Central memory CD4-positive, alpha-beta T cell (primary cell): ENCODE results near the gene MAZ.
"Not testable (repeated sequence)": the region's sequence is repeated elsewhere in the genome, so short reads cannot be mapped to it uniquely, and the experiment has no call there.

Experiments used
- DNase-seq: peaks from one replicate; pipeline ENCODE4 v3.0.0; 2022

MAZ gene

DNA sequence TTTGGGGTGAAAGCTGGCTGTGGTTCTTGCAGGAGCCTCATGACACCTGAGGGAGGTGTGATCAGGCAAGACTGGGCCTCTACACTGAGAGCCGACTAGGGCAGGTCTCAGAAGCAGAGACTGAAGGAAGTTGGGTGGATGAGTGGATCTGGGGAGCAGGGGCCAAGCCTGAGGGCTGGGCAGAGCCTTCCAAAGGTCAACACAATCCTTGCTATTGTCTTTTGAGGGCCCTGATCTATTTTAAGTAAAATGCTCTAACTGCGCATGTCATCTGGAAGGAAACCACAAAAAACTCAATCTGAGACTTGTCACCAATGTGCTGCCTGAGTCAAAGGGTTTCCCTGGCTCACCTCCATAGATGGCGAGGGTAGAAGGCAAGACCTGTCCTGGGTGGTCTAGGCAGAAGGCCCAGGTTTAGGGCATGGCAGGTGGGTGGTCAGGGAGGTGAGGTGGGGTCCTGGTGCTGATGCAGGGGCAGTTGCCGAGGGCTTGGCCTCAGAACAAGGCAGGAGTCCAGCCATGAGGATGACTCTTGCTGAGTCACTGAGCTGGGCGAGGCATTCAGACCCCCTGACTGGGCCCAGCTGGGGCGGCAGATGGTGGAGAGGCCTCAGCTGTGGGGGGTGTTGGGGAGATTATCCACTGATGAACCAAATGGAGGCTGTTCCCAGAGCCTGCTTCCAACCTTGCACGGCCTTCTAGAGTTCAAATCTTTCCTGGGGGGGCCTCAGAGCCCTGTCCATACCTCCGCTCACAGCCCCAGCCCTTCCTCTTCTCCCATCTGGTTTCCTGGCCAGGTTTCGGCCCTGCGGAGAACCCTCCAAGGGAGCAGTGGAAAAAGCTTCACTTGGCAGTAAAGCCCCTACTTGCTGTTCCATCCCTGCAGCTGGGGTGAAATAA, 19.1 kb downstream of the MAZ start:
- peak; percentile 41 for DNase-seq

DNA sequence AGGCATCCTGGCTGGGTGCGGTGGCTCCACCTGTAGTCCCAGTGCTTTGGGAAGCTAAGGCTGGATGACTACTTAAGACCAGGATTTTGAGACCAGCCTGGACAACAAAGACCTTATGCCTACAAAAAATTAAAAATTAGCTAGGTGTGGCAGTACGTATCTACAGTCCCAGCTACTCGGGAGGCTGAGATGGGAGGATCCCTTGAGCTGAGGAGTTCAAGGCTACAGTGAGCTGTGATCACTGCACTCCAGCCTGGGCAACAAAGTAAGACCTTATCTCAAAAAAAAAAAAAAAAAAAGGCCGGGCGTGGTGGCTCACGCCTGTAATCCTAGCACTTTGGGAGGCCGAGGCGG, 20.0 kb downstream of the MAZ start:
- DNase-seq, result no peak

DNA sequence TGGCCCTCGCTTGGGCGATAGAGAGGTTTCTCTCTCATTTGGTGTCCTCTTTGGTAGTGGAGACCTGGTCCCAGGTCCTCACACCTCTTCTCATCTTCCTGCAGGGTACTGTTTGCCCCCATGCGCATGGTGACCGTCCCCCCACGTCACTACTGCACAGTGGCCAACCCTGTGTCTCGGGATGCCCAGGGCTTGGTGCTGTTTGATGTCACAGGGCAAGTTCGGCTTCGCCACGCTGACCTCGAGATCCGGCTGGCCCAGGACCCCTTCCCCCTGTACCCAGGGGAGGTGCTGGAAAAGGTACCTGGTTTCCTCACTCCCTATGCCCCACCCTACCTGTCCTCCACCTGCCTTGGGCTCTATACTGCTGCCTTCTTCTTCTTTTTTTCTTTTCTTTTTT, 24.4 kb downstream of the MAZ start:
- no peak for DNase-seq

DNA sequence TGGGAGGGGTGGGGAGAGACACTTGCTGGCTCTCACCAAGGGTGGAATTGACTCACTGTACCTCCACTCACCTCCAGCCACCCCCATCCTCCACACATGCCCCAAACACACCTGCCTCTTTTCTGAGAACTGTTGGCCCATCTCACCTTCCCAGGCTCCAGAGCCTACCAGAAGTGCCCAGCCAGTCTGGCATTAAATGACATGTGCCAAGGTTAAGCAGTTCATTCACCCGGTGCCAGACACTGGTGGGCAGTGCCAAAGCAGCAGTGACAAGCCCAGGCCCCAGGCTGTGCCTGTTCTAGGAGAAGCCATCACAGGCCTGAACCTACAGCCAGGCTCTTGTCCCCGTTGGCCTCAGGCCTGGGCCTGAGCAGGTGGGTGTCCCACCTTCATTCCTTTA, 25.2 kb downstream of the MAZ start:
- DNase-seq, result no peak

DNA sequence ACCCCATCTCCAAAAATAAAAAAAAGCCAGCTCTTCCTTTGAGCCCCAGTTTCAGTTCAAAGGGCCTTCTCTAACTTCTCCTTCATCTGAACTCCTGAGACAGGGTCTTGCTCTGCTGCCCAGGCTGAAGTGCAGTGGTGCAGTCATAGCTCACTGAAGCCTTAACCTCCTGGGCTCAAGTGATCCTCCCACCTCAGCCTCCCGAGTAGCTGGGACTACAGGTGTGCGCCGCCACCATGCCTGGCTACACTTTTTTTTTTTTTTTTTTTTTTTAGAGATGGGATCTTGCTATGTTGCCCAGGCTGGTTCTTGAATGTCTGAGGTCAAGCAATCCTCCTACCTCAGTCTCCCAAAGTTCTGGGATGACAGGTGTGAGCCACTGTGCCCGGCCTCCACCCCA, 26.9 kb downstream of the MAZ start:
- not testable (repeated sequence) for DNase-seq

DNA sequence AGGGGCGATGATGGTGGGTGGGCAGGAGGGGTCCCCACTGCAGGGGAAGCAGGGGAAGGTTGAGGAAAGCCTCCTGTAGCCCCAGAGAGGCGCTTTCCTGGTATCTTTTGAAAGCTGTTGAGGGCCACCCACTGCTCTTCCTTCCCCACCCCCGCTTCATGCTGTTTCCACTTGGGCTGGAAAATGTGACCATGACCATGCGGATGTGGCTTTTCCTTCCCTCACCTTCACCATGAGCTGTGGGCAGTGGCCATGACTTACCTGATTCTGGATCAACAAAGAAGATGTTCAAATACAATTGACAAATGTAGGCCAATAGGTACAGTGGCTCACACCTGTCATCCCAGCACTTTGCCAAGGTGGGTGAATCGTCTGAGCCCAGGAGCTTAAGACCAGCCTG, 27.8 kb downstream of the MAZ start:
- DNase-seq, result no peak

DNA sequence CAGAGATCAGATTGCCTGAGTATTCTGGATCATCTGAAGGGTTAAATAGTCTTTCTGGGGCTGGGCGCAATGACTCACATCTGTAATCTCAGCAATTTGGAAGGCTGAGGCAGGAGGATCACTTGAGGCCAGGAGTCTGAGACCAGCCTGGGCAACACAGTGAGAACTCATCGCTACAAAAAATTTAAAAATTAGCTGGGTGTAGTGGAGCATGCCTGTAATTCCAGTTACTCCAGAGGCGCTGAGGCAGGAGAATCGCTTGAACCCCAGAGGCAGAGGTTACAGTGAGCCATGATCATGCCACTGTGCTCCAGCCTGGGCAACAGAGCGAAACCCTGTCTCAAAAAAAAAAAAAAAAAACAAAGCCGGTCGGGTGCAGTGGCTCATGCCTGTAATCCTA, 29.6 kb downstream of the MAZ start:
- DNase-seq, result no peak

DNA sequence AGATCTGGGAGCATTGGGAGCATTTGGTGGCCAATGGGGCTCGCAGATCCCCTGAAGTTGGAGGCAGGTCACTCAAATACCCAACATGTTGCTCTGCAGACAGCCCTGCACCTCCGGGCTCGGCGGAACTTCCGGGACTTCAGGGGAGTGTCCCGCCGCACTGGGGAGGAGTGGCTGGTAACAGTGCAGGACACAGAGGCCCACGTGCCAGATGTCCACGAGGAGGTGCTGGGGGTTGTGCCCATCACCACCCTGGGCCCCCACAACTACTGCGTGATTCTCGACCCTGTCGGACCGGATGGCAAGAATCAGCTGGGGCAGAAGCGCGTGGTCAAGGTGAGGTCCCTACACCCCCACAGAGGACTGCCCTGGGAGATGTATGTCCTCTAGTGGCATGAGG, 30.3 kb downstream of the MAZ start:
- no peak for DNase-seq

DNA sequence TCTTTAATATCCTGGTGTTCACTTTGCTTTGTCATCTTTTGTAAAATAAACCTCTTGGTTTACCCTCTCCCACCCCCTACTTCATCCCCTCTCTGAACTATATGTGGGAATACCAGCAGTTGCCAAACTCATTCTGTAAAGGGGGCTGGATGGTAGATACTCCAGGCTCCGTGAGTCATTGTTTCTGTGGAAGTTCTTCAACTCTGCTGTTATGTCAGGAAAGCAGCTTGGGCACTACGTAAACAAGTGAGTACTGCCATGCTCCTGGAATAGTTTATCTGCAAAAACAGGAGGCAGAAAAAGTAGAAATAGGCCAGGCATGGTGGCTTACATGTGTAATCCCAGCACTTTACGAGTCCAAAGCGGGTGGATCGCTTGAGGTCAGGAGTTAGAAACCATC, 31.5 kb downstream of the MAZ start:
- DNase-seq, result no peak

DNA sequence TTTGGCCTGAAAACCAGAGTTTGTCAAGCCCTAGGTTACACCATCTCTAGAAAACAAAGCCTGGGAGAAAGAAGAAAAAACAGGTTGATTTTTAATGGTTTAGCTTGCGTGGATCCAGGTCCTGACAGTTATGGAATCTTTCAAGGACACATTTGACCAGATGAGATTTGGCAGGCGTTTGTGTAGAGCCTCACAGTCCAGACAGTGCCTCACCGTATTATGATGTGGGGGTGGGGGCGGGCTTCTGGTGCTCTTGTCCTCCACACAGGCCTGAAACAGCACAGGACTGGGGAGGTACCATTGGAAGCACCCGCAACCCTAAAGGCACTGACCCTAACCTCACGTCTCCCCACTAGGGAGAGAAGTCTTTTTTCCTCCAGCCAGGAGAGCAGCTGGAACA, 33.5 kb downstream of the MAZ start:
- no peak for DNase-seq

DNA sequence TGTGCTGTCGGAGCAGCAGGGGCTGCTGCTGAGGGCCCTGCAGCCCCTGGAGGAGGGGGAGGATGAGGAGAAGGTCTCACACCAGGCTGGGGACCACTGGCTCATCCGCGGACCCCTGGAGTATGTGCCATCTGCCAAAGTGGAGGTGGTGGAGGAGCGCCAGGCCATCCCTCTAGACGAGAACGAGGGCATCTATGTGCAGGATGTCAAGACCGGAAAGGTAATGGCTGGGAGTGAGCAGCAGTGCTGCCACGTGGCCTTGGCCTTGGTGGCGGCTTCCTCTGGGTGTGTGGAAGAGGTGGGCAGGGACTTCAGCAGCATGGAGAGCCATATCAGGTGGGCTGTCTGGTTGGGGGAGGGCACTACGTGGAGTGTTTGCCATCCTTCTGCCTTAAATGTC, 33.9 kb downstream of the MAZ start:
- DNase-seq, result no peak

DNA sequence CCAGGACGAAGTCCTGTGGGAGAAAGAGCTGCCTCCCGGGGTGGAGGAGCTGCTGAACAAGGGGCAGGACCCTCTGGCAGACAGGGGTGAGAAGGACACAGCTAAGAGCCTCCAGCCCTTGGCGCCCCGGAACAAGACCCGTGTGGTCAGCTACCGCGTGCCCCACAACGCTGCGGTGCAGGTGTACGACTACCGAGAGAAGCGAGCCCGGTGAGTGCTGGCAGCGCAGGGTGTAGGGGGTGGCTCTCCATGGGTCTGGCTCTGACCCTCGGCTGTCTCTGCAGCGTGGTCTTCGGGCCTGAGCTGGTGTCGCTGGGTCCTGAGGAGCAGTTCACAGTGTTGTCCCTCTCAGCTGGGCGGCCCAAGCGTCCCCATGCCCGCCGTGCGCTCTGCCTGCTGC, 35.3 kb downstream of the MAZ start:
- no peak for DNase-seq

DNA sequence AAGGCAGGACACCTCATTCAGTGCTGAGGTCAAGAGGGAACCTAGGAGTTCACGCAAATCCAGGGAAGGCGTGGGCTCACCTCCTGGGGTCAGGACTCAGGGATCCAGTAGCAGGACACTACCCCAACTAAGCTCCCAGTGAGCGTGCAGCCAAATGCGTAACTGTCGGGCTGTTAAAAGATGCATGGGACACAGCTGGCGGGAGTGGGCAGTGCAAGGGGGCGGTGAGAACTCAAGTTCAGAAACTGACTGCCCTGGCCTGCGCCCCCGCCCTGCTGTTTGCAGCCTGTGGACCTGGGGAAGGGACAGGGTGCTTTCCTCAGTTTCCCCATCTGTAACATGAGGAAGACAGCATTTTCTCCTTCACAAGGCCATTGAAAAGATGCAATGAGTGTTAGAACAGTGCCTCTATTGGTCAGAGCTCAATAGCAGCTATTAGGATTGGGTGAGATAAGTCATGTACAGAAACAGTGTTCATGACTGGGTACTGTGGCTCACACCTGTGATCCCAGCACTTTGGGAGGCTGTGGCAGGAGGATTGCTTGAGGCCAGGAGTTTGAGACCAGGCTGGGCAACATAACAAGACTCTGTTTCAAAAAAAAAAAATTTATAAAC, 36.5 kb downstream of the MAZ start:
- no peak for DNase-seq

DNA sequence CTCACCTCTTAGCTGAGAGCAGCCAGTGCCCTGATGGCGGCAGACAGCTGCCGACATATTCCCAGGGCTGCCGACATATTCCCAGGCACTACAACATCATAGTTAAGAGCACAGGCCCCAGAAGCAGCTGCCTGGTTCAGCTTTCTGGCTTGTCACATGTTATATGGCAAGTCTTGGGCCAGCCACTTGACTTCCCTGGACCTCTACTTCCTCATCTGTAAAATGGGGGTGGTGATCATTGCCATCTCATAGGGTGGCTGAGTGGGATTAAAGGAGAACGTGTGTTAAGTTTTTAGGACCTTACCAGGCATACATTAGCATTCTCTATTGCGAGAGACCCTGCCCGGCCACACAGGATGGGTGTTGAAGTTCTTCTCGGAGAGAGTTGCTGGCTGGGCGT, 37.6 kb downstream of the MAZ start:
- no peak for DNase-seq

DNA sequence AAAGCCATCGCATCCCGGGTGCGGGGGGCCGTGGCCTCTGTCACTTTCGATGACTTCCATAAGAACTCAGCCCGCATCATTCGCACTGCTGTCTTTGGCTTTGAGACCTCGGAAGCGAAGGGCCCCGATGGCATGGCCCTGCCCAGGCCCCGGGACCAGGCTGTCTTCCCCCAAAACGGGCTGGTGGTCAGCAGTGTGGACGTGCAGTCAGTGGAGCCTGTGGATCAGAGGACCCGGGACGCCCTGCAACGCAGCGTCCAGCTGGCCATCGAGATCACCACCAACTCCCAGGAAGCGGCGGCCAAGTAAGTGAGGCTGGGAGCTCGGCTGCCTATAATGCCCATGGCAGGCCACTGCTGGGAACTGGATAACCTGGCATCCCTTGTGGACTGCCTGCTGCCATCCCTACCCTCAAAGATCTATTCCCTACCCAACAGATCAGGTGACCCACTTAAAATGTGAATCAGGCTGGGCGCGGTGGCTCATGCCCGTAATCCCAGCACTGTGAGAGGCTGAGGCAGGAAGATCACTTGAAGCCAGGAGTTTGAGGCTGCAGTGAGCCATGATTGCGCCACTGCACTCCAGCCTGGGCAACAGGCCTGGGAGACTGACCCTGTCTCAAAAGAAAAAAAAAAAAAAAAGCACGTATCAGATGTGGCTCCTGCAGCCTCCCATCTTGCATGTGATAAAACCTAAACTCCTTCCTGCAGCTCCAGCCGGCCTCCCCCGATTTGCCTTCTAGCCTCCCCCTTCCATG, 38.4 kb downstream of the MAZ start:
- DNase-seq, result no peak

DNA sequence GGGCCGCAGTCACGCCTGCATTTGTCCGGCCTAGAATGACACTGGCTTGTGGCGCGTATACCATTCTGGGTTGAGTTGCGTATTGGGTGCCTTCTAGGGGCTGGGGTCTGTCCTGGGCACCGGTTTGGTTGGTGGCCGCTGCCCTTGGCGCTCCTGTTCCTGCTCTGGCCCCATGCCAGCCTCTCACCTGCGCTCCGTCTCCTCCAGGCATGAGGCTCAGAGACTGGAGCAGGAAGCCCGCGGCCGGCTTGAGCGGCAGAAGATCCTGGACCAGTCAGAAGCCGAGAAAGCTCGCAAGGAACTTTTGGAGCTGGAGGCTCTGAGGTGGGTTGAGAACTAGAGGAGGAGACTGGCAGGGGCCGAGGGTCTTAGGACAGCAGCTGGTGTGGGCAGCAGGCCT, 39.3 kb downstream of the MAZ start:
- no peak for DNase-seq

DNA sequence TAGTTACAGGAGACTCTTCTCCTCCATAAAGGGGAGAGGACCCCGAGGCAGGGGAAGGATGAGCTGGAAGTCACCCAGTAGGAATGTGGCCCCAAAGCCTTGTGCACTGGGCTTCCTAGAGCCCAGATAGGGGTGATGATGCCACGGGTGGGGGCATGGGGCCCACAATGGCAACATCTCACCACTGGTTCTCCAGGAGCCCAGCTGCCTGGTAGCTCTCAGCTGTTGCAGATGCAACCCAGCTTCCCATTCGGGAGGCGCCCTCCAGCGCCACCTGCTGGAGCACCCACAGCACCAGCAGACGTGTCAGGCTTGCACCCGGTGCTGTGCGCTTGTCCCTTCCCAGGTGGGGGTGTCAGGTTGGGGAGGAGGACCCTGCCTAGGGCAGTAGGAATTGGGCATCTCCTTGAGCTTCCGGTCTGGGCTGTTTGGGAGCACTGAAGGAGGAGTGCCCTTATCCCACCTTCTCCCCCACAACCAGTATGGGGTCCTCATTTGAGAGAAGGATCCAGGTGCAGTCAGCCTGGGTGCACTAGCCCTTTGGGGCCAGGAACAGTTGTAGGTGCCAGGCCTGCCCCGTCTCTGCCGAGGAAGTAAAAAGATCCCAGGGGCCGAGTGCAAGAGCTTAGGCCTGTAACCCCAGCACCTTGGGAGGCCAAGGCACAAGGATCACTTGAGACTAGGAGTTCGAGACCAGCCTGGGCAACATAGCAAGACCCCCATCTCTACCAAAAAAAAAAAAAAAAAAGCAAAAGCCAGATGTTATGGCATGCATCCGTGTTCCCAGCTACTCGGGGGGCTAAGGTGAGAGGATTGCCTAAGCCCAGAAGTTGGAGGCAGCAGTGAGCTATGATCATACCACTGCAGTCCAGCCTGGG, 42.3 kb downstream of the MAZ start:
- DNase-seq, result peak; percentile 76

DNA sequence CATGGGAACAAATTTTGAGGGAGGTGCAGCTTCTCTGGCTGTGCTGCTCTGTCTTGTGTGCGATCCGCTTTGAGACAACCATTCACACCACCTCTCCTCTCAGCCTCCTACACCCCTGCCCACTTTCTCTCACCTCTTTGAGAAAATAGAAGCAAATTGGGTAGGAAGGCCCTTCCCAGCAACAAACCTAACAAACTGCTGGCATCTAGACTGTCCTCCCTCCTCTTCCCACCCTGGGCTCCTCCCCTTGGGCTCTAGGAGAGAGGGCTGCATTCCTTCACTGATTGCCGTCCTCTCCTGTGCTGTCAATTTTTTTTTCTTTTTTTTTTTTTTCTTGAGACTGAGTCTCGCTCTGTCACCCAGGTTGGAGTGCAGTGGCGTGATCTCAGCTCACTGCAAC, 43.2 kb downstream of the MAZ start:
- DNase-seq, result no peak

DNA sequence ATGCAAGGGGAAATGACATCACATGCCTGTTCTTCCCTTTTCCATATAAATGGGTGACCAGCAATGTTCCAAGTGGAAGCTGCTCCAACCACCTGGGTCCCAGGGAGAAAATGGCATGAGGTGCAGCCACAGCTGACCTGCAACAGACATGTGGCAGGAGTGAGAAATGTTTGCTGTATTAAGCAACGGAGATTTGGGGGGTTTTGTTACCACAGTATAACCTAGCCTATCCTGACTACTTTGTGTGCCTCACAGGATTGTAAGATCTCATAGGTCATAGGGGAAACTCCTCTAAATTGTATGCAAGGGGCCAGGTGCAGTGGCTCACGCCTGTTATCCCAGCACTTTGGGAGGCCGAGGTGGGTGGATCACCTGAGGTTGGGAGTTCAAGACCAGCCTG, 44.7 kb downstream of the MAZ start:
- no peak for DNase-seq

DNA sequence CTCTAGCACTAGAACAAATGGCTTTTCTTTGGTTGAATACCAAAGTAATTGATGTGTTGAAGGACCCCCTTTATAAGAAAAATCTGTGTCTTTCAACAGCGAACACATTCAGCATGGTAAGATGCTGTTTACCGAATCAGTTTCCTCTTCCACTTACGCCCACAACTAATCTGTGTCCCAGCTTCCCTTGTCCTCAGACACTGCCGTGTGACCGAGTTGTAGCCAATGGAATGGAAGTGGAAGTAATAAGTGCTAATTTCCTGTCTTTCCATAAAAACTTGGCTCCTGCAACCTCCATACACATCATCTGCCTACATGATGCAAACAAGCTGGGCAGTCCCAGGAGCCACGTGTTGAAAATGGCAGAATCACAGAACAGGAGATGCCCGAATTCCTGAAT, 46.3 kb downstream of the MAZ start:
- no peak for DNase-seq

DNA sequence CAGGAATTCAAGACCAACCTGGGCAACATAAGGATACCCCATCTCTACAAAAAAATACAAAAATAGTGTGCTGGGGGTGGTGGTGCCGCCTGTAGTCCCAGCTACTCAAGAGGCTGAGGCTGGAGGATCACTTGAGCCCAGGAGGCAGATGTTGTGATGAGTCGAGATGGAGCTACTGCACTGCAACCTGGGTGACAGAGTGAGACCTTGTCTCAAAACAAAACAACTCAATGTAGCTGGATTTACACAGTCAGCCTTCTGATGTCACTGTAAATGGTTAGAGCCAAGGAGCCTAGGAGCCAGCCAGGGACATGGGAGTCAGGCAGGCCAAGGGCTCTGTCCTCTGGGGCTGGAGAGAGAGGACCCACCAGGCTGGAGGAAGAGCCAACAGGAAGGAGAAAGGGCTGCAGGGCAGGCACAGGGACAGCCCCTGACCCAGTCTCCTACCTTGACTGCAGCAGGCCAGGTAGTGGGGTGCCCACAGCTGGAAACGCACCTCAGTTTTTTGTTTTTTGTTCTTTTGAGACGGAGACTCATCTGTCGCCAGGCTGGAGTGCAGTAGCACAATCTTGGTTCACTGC, 48.3 kb downstream of the MAZ start:
- no peak for DNase-seq

DNA sequence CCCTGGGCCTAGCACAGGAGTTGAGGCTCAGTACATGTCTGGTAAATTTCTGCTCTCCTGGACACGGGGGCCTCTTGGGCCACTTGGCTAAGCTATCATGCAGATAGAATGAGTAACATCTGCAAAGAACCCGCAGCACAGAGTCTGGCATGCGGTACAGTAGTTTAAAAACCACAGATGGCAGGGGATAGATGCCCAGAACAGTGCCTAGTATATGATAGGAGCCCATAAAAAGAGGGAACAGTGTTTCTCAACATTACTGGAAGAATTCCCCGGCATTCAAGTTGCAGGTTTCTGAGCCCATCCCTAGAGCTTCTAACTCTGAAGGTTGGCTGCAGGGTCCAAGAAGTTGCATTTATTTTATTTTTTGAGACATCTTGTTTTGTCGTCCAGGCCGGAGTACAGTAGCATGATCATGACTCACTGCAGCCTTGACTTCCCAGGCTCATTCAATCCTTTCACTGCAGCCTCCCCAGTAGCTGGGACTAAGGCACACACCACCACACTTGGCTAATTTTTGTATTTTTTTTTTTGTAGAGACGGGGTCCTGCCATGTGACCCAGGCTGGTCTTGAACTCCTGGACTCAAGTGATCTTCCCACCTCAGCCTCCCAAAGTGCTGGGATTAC, 50.9 kb downstream of the MAZ start:
- no peak for DNase-seq
